Measurements from ENCODE around the gene PLEKHG4B. TPM values are rescaled to one million over a fixed set of nuclear protein-coding genes. Genes with fewer than 3 reads are reported as not detected.
"Not testable (repeated sequence)": the region's sequence is repeated elsewhere in the genome, so short reads cannot be mapped to it uniquely, and the experiment has no call there.

The PLEKHG4B gene
- polyA plus RNA-seq, 1 donor (not counting 4 experiments of a cell fraction or from before 2014, with no cell fraction given), result not detected

GRCh38 chr5:99815-100214 is 7.8 kb downstream of the PLEKHG4B start:
- H3K9me3 ChIP-seq (ENCODE audit: control insufficient read depth, low read depth, low read length), result no peaks in the 10 kb centered on the region
- no peaks in the 10 kb centered on the region for H3K4me1 ChIP-seq (ENCODE audit: control insufficient read depth, extremely low read depth, insufficient read depth, low read length)
- no peak overlapping the region for H3K9ac ChIP-seq (ENCODE audit: control insufficient read depth, extremely low read depth, insufficient read depth, low read length)
- no peaks in the 10 kb centered on the region for H3K79me2 ChIP-seq (ENCODE audit: control insufficient read depth, insufficient read depth, low read length)
- no peak overlapping the region for H2AFZ ChIP-seq (ENCODE audit: control insufficient read depth, low read length)
- no peaks in the 10 kb centered on the region for H3K36me3 ChIP-seq (ENCODE audit: control insufficient read depth in 2 of 2, extremely low read depth in 1 of 2, insufficient read depth in 2 of 2, low read length in 2 of 2)
- no peak overlapping the region for H3K4me2 ChIP-seq (ENCODE audit: control insufficient read depth, extremely low read depth, insufficient read depth, low read depth, low read length)
- no peaks in the 10 kb centered on the region for H4K20me1 ChIP-seq (ENCODE audit: control insufficient read depth, extremely low read depth, insufficient read depth, low read length)
- DNase-seq (ENCODE audit: low read depth, low spot score), result no peak
- peaks cover 27% of the 10 kb centered on the region for H3K27me3 ChIP-seq (ENCODE audit: control insufficient read depth, extremely low read depth, insufficient read depth, low read length)
- FAIRE-seq, result no peak
- no peaks in the 10 kb centered on the region for H3K9me1 ChIP-seq (ENCODE audit: control insufficient read depth, extremely low read depth, insufficient read depth, low read length)
- TF ChIP-seq EZH2 (IDR thresholded peaks at IDR 0.05; ENCODE audit: low read length), result no peak
- TF ChIP-seq CTCF (optimal IDR thresholded peaks at IDR 0.05 in 1 of 3, IDR thresholded peaks at IDR 0.05 in 1 of 3, conservative IDR thresholded peaks at IDR 0.05 in 1 of 3; ENCODE audit: extremely low read depth in 1 of 3, insufficient read depth in 2 of 3, low read length in 3 of 3), result no peak
- H3K27ac ChIP-seq (ENCODE audit: control insufficient read depth, insufficient read depth, low read length), result no peak overlapping the region
- no peak overlapping the region for H3K4me3 ChIP-seq (ENCODE audit: control insufficient read depth in 2 of 3, extremely low read depth in 1 of 3, insufficient read depth in 2 of 3, low read depth in 1 of 3, low read length in 3 of 3)
- dilution Hi-C loops (cut with MboI; ENCODE audit: extremely low pct_ligation_motif_present, low sequenced_read_pairs), result no loop called here

GRCh38 chr5:102411-103043 is 10.6 kb downstream of the PLEKHG4B start:
- Histone ChIP-seq H3K4me2 (ENCODE audit: control insufficient read depth, extremely low read depth, insufficient read depth, low read depth, low read length) (no peak overlapping the region), H3K9me1 (ENCODE audit: control insufficient read depth, extremely low read depth, insufficient read depth, low read length) (no peaks in the 10 kb centered on the region), H3K9me3 (ENCODE audit: control insufficient read depth, low read depth, low read length) (no peaks in the 10 kb centered on the region), H3K4me3 (ENCODE audit: control insufficient read depth in 2 of 3, extremely low read depth in 1 of 3, insufficient read depth in 2 of 3, low read depth in 1 of 3, low read length in 3 of 3) (no peak overlapping the region), H3K4me1 (ENCODE audit: control insufficient read depth, extremely low read depth, insufficient read depth, low read length) (no peaks in the 10 kb centered on the region), H2AFZ (ENCODE audit: control insufficient read depth, low read length) (no peak overlapping the region), H3K79me2 (ENCODE audit: control insufficient read depth, insufficient read depth, low read length) (no peaks in the 10 kb centered on the region), H3K27ac (ENCODE audit: control insufficient read depth, insufficient read depth, low read length) (no peak overlapping the region), H4K20me1 (ENCODE audit: control insufficient read depth, extremely low read depth, insufficient read depth, low read length) (no peaks in the 10 kb centered on the region), H3K9ac (ENCODE audit: control insufficient read depth, extremely low read depth, insufficient read depth, low read length) (no peak overlapping the region), H3K27me3 (ENCODE audit: control insufficient read depth, extremely low read depth, insufficient read depth, low read length) (peaks cover 20% of the 10 kb centered on the region), H3K36me3 (ENCODE audit: control insufficient read depth in 2 of 2, extremely low read depth in 1 of 2, insufficient read depth in 2 of 2, low read length in 2 of 2) (no peaks in the 10 kb centered on the region)
- DNase-seq (ENCODE audit: low read depth, low spot score) (no peak), FAIRE-seq (no peak)
- dilution Hi-C loops (cut with MboI; ENCODE audit: extremely low pct_ligation_motif_present, low sequenced_read_pairs), result no loop called here
- no peak for TF ChIP-seq EZH2 (IDR thresholded peaks at IDR 0.05; ENCODE audit: low read length)
- TF ChIP-seq CTCF (optimal IDR thresholded peaks at IDR 0.05 in 1 of 3, IDR thresholded peaks at IDR 0.05 in 1 of 3, conservative IDR thresholded peaks at IDR 0.05 in 1 of 3; ENCODE audit: extremely low read depth in 1 of 3, insufficient read depth in 2 of 3, low read length in 3 of 3), result no peak

- H3K9ac ChIP-seq (ENCODE audit: control insufficient read depth, extremely low read depth, insufficient read depth, low read length); dilution Hi-C loops (cut with MboI; ENCODE audit: extremely low pct_ligation_motif_present, low sequenced_read_pairs); H4K20me1 ChIP-seq (ENCODE audit: control insufficient read depth, extremely low read depth, insufficient read depth, low read length); H3K36me3 ChIP-seq (ENCODE audit: control insufficient read depth in 2 of 2, extremely low read depth in 1 of 2, insufficient read depth in 2 of 2, low read length in 2 of 2); H3K4me3 ChIP-seq (ENCODE audit: control insufficient read depth in 2 of 3, extremely low read depth in 1 of 3, insufficient read depth in 2 of 3, low read depth in 1 of 3, low read length in 3 of 3); H3K9me3 ChIP-seq (ENCODE audit: control insufficient read depth, low read depth, low read length); H2AFZ ChIP-seq (ENCODE audit: control insufficient read depth, low read length); H3K27ac ChIP-seq (ENCODE audit: control insufficient read depth, insufficient read depth, low read length); FAIRE-seq; H3K9me1 ChIP-seq (ENCODE audit: control insufficient read depth, extremely low read depth, insufficient read depth, low read length); H3K4me2 ChIP-seq (ENCODE audit: control insufficient read depth, extremely low read depth, insufficient read depth, low read depth, low read length); H3K4me1 ChIP-seq (ENCODE audit: control insufficient read depth, extremely low read depth, insufficient read depth, low read length); H3K79me2 ChIP-seq (ENCODE audit: control insufficient read depth, insufficient read depth, low read length); DNase-seq (ENCODE audit: low read depth, low spot score): not testable (repeated sequence)
- H3K27me3 ChIP-seq (ENCODE audit: control insufficient read depth, extremely low read depth, insufficient read depth, low read length), result peaks cover 20% of the 10 kb centered on the region
These were observed 12.1 kb downstream of the PLEKHG4B start for GRCh38 chr5:104106-104505.

All from keratinocyte (primary cell).